HEK293 (cell line): ENCODE measurements around the gene SLC6A16.

ENCODE experiments used
- GLIS1 ChIP-seq: fragments of 450-650 bp; formaldehyde crosslinking; IDR thresholded peaks from 2 replicates; pipeline ENCODE4 v1.5.1; 2016; ENCODE audit warnings: missing biosample characterization, missing genetic modification characterization
- IKZF3 ChIP-seq: fragments of 450-650 bp; IDR thresholded peaks from 2 replicates; pipeline ENCODE4 v1.5.0; 2018; ENCODE audit warnings: missing biosample characterization, mild to moderate bottlenecking, missing genetic modification characterization, moderate library complexity
- INSM2 ChIP-seq: fragments of 450-650 bp; formaldehyde crosslinking; IDR thresholded peaks from 2 replicates; pipeline ENCODE4 v1.5.1; 2016; ENCODE audit warnings: missing biosample characterization, missing genetic modification characterization
- KLF8 ChIP-seq: fragments of 450-650 bp; formaldehyde crosslinking; IDR thresholded peaks from 2 replicates; pipeline ENCODE4 v1.5.1; 2016; ENCODE audit warnings: missing biosample characterization, missing genetic modification characterization
- KLF9 ChIP-seq: fragments of 450-650 bp; formaldehyde crosslinking; IDR thresholded peaks from 2 replicates; pipeline ENCODE4 v1.5.1; 2016; ENCODE audit warnings: missing biosample characterization, missing genetic modification characterization, low read depth
- OSR2 ChIP-seq: fragments of 450-650 bp; formaldehyde crosslinking; IDR thresholded peaks from 2 replicates; pipeline ENCODE4 v1.5.1; 2016; ENCODE audit warnings: missing biosample characterization, missing genetic modification characterization
- PRDM4 ChIP-seq: fragments of 450-650 bp; formaldehyde crosslinking; IDR thresholded peaks from 2 replicates; pipeline ENCODE4 v1.5.1; 2017; ENCODE audit warnings: missing biosample characterization, missing genetic modification characterization
- WT1 ChIP-seq: fragments of 450-650 bp; formaldehyde crosslinking; IDR thresholded peaks from 2 replicates; pipeline ENCODE4 v1.5.1; 2016; ENCODE audit warnings: missing biosample characterization, missing genetic modification characterization
- ZBTB17 ChIP-seq: fragments of 450-650 bp; formaldehyde crosslinking; IDR thresholded peaks from 2 replicates; pipeline ENCODE4 v1.5.1; 2016; ENCODE audit warnings: missing biosample characterization, missing genetic modification characterization
- ZBTB20 ChIP-seq: fragments of 450-650 bp; formaldehyde crosslinking; IDR thresholded peaks from 2 replicates; pipeline ENCODE4 v1.5.1; 2016; ENCODE audit warnings: missing biosample characterization, missing genetic modification characterization
- ZBTB44 ChIP-seq: fragments of 450-650 bp; IDR thresholded peaks from 2 replicates; pipeline ENCODE4 v1.5.1; 2018; ENCODE audit warnings: missing biosample characterization, mild to moderate bottlenecking, missing genetic modification characterization
- ZEB2 ChIP-seq: fragments of 450-650 bp; formaldehyde crosslinking; IDR thresholded peaks from 2 replicates; pipeline ENCODE4 v1.5.1; 2016; ENCODE audit warnings: missing biosample characterization, missing genetic modification characterization
- ZNF214 ChIP-seq: fragments of 450-650 bp; formaldehyde crosslinking; IDR thresholded peaks from 2 replicates; pipeline ENCODE4 v1.5.1; 2017; ENCODE audit warnings: missing biosample characterization, mild to moderate bottlenecking, missing genetic modification characterization, borderline replicate concordance
- ZNF292 ChIP-seq: fragments of 450-650 bp; formaldehyde crosslinking; IDR thresholded peaks from 2 replicates; pipeline ENCODE4 v1.5.1; 2016; ENCODE audit warnings: low read depth, missing biosample characterization, missing genetic modification characterization, borderline replicate concordance
- ZNF335 ChIP-seq: fragments of 450-650 bp; formaldehyde crosslinking; conservative IDR thresholded peaks from 2 replicates; pipeline ENCODE4 v1.5.1; 2016; ENCODE audit warnings: missing biosample characterization, missing genetic modification characterization
- ZNF366 ChIP-seq: fragments of 450-650 bp; formaldehyde crosslinking; conservative IDR thresholded peaks from 2 replicates; pipeline ENCODE4 v1.5.1; 2016; ENCODE audit warnings: missing biosample characterization, missing genetic modification characterization
- ZNF423 ChIP-seq: fragments of 450-650 bp; formaldehyde crosslinking; IDR thresholded peaks from 2 replicates; pipeline ENCODE4 v1.5.1; 2016; ENCODE audit warnings: missing biosample characterization, missing genetic modification characterization
- ZNF639 ChIP-seq: fragments of 450-650 bp; formaldehyde crosslinking; IDR thresholded peaks from 2 replicates; pipeline ENCODE4 v1.5.1; 2016; ENCODE audit warnings: missing biosample characterization, missing genetic modification characterization
- ZSCAN30 ChIP-seq: fragments of 450-650 bp; IDR thresholded peaks from 2 replicates; pipeline ENCODE4 v1.5.1; 2018; ENCODE audit warnings: missing biosample characterization, mild to moderate bottlenecking, missing genetic modification characterization, moderate library complexity
- ZXDB ChIP-seq: fragments of 450-650 bp; formaldehyde crosslinking; IDR thresholded peaks from 2 replicates; pipeline ENCODE4 v1.5.1; 2016; ENCODE audit warnings: missing biosample characterization, missing genetic modification characterization

The SLC6A16 gene

GRCh38 chr19:49340069-49340864, 15.3 kb upstream of the SLC6A16 start (continued):
- TF ChIP-seq ZBTB44 (tag by site-specific recombination) (0 out of 2 replicates have a peak, but pooled peaks have one; percentile 23), GLIS1 (tag by site-specific recombination) (peak; percentile 80), INSM2 (peak; percentile 66; the same call in 1 of the 2 replicates), KLF9 (tag by site-specific recombination) (peak; percentile 53), ZNF214 (tag by site-specific recombination) (no peak), OSR2 (tag by site-specific recombination) (peak; percentile 59), PRDM4 (no peak), ZNF292 (tag by site-specific recombination) (no peak), ZNF639 (0 out of 2 replicates have a peak, but pooled peaks have one; percentile 40), WT1 (tag by site-specific recombination) (peak; percentile 61), ZSCAN30 (tag by site-specific recombination) (peak; percentile 54; the same call in 1 of the 2 replicates), KLF8 (peak; percentile 55), ZXDB (peak; percentile 95), IKZF3 (peak; percentile 92), ZNF423 (tag by site-specific recombination) (peak; percentile 95), ZBTB20 (0 out of 2 replicates have a peak, but pooled peaks have one; percentile 16), ZNF335 (tag by site-specific recombination) (peak; percentile 57; the same call in 1 of the 2 replicates), ZNF366 (peak; percentile 60), ZEB2 (tag by site-specific recombination) (0 out of 2 replicates have a peak, but pooled peaks have one; percentile 39), ZBTB17 (tag by site-specific recombination) (peak; percentile 32; the same call in 1 of the 2 replicates)
